Measurements from ENCODE around the gene AUTS2.

DNA sequence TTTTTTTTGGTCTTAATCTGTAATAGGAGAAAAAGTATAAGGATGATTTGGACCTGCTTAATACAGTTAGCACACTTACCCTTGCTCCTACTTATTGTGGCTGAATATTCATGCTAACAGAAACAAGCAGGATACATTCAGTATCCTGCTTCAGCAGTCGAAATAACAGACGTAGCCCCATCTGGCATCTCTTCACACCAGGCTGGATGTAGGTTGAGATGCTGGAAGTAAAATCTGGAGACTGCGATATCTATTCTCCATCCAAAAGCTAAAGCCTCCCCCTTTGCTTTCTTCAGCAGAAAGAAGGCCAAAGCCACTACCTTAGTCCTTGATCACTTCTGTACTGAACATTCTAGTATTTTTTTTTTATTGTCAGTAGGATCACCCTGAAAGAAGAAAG lies 537.4 kb downstream of the AUTS2 start:
- TF ChIP-seq, protein P1, sequence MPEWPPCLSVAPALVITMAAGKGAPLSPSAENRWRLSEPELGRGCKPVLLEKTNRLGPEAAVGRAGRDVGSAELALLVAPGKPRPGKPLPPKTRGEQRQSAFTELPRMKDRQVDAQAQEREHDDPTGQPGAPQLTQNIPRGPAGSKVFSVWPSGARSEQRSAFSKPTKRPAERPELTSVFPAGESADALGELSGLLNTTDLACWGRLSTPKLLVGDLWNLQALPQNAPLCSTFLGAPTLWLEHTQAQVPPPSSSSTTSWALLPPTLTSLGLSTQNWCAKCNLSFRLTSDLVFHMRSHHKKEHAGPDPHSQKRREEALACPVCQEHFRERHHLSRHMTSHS (tag by site-specific recombination; IDR thresholded peaks at IDR 0.05), result no peak
- no peak for TF ChIP-seq ZNF529 (tag by site-specific recombination; IDR thresholded peaks at IDR 0.05; ENCODE audit: insufficient replicate concordance)
- TF ChIP-seq ZNF776 (tag by site-specific recombination; IDR thresholded peaks at IDR 0.05; ENCODE audit: borderline replicate concordance), result no peak
- no peak for TF ChIP-seq YY1 (tag by site-specific recombination; IDR thresholded peaks at IDR 0.05)
- TF ChIP-seq HOXD13 (CRISPR knock-in tag; IDR thresholded peaks at IDR 0.05; ENCODE audit: borderline replicate concordance), result no peak
- no peak for TF ChIP-seq ZFP41 (tag by site-specific recombination; IDR thresholded peaks at IDR 0.05; ENCODE audit: borderline replicate concordance)
- no peak for TF ChIP-seq ZNF140 (tag by site-specific recombination; IDR thresholded peaks at IDR 0.05)
- TF ChIP-seq ZNF24 (tag by site-specific recombination; IDR thresholded peaks at IDR 0.05), result no peak
- TF ChIP-seq, protein P2, sequence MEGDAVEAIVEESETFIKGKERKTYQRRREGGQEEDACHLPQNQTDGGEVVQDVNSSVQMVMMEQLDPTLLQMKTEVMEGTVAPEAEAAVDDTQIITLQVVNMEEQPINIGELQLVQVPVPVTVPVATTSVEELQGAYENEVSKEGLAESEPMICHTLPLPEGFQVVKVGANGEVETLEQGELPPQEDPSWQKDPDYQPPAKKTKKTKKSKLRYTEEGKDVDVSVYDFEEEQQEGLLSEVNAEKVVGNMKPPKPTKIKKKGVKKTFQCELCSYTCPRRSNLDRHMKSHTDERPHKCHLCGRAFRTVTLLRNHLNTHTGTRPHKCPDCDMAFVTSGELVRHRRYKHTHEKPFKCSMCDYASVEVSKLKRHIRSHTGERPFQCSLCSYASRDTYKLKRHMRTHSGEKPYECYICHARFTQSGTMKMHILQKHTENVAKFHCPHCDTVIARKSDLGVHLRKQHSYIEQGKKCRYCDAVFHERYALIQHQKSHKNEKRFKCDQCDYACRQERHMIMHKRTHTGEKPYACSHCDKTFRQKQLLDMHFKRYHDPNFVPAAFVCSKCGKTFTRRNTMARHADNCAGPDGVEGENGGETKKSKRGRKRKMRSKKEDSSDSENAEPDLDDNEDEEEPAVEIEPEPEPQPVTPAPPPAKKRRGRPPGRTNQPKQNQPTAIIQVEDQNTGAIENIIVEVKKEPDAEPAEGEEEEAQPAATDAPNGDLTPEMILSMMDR (tag by site-specific recombination; IDR thresholded peaks at IDR 0.05), result no peak
